ENCODE measurements around the gene PPP4R3B. TPM values are rescaled to one million over a fixed set of nuclear protein-coding genes. Genes with fewer than 3 reads are reported as not detected.

The PPP4R3B gene
- total RNA-seq, 2 experiments from 2014 or later, result 82.6 to 84.0 TPM

DNA sequence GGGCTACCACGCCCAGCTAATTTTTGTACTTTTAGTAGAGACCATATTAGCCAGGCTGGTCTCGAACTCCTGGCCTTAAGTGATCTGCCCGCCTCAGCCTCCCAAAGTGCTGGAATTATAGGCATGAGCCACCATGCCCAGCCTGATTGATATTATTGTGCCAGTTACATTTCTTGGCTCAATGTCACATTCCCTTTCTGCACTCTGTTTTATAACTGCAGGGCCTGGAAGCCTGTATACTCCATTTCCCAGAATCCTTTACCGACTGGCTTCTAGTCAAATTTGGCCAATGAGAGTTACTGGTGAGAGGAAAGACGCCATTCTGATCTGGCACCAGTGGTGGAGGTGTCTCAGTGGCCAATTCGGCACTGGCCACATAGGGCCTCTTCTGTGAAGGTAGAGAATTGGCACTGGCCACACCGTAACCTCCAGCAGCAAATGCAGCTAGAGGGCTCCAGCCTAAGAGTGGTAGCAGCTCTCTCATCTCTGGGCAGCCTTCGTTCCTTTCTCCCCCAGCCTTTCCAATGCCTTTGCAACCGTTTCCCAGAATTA, 114.8 kb downstream of the PPP4R3B start:
- Mint-ChIP-seq H3K4me3 (no peak overlapping the region), H3K27me3 (no peaks in the 10 kb centered on the region), H3K36me3 (no peaks in the 10 kb centered on the region), H3K9me3 (no peaks in the 10 kb centered on the region), H3K4me1 (no peaks in the 10 kb centered on the region), H3K27ac (no peak overlapping the region)
- DNase-seq, result no peak

DNA sequence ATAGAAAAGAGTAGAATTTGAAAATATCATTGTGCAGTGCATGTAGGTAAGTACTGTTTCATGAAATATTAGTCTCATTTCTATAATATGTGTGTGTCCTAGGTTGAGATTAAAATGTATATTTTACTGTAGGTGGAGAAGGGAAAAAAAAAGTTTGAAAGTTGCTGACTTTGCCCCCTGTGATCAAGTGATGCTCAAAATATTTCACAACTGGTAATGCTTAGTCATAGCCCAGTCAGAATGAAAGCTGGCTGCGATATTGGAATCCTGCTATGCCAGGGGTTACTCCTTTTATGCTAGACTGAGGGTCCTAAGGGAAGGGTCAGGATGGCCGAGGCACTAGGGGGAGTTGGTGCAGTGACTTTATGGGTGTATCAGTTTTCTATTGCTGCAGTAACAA, 117.4 kb downstream of the PPP4R3B start:
- Mint-ChIP-seq H3K27ac (no peak overlapping the region), H3K9me3 (no peaks in the 10 kb centered on the region), H3K4me1 (no peaks in the 10 kb centered on the region), H3K36me3 (no peaks in the 10 kb centered on the region), H3K27me3 (no peaks in the 10 kb centered on the region), H3K4me3 (no peak overlapping the region)
- DNase-seq, result no peak

DNA sequence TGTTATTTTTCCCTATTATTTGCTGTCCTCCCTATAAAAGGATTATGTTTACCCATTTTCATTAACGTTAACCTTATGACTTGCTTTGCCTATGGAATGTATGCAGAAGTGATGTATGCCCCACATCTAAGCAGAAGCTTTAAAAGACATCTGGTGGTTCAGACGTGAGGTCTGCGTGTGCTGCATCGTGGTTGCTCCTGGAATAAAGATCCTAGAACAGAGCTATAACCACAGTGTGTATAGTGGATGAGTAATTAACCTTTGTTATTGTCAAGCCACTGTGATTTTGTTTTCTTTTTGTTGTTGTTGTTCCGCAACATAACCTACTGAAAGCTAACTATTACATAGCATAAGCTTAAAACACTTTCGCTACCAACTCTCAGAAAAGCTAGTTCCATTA, 118.8 kb downstream of the PPP4R3B start:
- no peak for DNase-seq
- Mint-ChIP-seq H3K4me3 (no peak overlapping the region), H3K4me1 (no peaks in the 10 kb centered on the region), H3K27me3 (no peaks in the 10 kb centered on the region), H3K36me3 (no peaks in the 10 kb centered on the region), H3K9me3 (no peaks in the 10 kb centered on the region), H3K27ac (no peak overlapping the region)

Other genes with a start within 250 kb of the PPP4R3B start
- 10 to 100 TPM; 14.0 to 14.4 TPM for gene CCDC88A, start 197.8 kb downstream of the PPP4R3B start, total RNA-seq
- 10 to 100 TPM; 24.2 to 25.4 TPM for gene CFAP36, start 97.9 kb downstream of the PPP4R3B start, total RNA-seq
- 10 to 100 TPM; 78.0 to 79.9 TPM for gene PNPT1, start 76.2 kb upstream of the PPP4R3B start, total RNA-seq